ENCODE data around the gene PCAT6.
"Not testable (repeated sequence)": the region's sequence is repeated elsewhere in the genome, so short reads cannot be mapped to it uniquely, and the experiment has no call there.

PCAT6 gene

DNA sequence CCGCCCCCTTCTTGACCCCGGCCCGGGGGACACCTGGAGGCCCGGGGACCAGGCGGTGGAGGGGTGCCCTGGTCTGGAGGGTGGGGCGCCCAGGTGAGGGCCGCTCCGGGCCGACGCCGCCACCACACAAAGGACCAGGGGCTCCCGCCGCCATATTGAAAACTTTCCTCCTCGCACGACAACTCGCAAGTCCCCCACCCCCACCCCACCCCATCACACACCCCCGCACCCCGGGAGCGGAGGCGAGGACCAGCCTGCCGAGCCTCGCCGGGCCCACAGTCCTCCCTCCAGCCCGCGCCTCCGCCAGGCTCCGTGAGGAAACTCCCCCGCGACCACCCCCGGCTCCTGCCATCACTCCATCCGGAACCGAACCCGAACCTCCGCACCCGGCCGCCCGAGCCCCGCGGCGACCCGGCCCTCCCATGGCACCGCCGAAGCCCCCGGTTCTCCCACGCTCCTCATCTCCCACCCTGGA, 3.3 kb upstream of the PCAT6 start:
- peak; percentile 42 to 44 for DNase-seq (ENCODE audit: low read depth in 2 of 2)

DNA sequence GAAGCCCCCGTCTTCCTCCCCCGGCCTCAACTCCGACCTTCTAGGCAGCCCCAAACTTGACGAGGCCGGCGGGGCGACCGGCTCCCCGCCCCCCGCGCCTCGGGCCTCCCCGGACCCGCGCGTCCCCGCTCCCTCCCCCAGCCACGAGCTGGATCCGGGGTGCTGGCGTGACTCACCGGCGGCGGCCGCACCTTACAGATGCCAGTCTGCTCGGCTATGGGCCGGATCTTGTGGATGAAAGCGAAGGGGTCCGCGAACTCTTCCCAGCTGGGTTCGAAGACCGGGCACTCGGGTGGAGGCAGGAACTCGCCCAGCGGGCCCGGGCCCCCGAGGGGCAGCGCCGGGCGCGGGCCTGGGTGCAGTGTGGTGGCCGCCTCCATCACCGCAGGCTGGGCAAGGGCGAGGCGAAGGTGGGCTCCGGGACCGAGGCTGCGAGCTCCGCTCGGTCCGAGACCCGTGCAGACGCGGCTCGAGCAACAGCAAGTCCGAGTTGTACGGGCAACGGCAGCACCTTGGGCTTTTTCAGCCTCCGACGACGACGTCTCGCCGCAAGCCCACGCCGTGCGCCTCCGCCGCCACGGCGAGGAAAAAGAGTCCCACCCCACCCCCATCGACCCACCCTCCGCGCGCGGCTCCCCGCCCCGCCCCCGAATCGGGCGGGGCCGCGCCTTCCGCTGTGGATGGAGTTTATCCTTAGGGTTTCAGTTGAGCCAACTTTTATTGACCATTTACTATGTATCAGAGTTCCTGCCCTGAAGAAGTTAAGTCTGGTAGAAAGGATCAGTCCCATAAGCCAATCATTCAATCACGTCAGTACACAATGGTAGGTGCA, 2.6 kb upstream of the PCAT6 start, which contains the start of gene KDM5B:
Gene KDM5B, minus strand, starts transcription at position 496 of the 832 bp plus-strand sequence. Its CDS starts 116 bp downstream, at position 380.
- peak; percentile 51 to 55 for DNase-seq (ENCODE audit: low read depth in 2 of 2)

DNA sequence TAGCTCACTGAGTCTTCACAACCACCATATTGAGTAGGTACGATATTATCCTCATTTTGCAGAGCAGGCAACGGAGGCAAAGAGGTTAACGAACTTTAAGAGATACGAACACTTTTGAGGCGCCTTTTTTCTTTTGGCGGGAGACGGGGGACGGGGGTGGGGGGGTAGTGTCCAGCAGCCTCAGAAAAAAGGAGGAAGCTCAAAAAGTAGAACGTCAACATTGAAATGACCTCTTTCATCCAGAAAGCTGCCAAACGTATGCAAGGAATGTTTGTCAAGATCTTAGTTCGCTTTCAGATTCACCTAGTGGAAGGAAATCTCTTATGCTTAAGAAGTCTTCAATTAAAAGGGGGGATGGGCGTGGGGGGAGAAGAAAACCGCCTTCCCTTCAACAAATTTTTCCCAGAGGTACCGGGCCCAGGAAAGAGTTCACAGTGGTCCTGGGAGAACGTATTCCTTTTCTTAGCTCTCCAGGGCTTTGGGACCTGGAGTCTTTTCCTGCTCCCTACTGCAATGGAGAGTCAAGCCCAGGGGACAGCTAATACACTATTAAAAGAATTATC, 1.1 kb upstream of the PCAT6 start:
- no peak for DNase-seq (ENCODE audit: low read depth in 2 of 2)

DNA sequence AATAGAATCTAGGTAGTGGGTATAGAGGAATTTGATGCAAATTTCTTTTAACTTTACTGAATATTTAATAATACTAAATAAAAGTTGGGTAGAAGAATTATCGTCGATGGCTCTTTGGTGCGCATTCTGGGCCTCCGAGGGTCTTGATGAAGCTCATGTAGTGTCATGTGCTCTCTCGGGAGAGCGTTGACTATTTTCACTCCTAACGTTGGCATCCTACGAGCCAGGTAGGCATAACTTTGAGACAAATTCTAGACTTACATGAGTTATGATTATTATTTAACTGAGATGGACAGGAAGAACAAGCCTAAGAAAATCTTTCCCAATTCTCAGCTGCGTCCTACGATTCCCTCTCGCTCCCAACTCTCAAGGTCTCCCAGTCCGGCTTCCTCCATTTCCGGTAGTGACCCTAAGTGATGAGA, 550 bp upstream of the PCAT6 start:
- DNase-seq (ENCODE audit: low read depth in 2 of 2), result no peak

DNA sequence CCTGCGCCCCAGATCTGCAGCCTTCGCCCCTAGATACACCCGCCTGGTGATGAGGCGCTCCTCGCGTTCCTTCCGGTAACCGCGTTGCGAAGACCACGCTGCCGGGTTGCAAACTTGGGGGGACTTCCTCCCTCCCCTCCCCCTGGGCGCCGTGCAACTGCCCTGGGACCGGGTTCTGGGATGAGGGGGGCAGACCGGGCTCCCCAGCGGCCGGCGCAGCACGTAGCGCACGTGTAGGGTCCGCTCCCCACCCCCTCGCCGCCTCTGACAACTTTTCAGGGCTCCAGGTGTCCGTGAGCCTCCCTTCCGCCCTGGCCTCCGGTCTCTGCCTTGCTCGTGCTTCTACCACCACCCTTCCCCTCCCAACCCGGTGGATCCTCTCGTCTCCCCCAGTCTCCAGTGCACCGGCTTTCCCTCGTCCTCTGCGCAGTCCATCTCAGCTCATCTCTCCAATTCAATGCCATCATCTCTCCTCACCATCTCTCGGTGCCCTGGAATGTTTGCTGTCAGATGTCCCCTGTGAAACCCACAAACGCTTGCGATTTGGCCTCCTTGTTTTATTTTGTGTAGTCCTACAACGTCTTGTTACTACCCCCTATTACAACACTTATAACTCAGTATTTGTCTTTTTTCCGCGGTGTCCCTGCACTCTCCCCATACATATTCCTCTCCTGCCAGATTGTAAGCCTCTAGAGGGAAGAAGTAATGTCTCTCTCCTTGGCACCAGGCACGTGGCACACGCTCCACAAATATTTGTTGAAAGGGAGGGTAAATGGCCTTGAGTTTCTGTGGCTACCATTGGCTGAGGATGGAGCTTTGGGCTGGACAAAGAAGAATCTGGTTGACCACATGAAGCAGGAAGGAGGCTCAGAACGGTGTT, 782 bp downstream of the PCAT6 start:
- no peak for DNase-seq (ENCODE audit: low read depth in 2 of 2)

DNA sequence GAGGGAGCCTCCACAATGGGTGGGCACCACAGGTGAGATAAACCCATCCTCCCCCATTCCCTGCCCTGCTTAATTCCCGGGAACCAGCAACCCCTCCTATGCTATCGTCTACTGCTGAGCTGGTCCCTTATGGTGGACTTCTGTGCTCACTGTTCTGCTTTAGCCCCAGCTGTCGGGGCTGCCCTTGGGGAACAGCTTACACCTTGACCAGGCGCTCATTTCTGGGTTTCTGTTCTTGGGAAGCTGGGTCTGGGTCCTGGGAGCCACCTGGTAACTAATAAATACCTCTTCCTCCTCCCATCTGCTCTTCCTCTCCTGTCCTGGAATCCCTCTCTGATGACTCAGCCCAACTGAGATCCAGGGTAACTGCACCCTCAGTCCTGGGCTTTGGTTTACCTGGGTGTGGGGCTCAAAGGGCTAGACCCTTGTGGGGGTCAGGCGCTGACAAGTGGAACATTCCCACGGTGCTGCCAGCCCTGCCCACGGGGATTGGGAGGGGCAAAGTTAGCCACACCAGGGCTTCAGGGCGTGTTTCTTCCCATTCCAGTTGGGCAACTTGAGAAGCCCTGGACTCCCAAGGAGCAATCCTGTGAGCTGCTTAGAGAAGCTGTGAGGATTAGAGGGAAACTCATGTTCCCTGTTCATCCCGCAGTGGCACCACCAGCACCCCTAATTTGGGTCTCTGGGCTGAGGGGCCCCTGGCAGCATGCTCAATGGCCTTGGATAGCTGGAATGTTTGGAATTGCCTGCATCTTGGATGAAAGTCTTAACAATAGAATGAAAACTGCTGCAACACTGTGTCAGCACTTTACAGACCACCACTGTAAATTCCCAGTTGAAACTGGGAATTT, 1.6 kb downstream of the PCAT6 start:
- no peak for DNase-seq (ENCODE audit: low read depth in 2 of 2)

DNA sequence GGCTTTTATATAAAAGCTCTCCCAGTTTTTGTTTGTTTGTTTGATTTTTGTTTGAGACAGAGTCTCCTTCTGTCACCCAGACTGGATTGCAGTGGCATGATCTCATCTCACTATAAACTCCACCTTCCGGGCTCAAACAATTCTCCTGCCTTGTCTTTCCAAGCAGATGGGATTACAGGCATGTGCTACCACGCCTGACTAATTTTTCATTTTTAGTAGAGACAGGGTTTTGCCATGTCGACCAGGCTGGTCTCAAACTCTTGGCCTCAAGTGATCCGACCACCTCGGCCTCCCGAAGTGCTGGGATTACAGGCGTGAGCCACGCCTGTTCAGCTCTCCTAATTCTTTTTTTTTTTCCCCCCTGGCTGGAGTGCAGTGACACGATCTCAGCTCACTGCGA, 4.4 kb downstream of the PCAT6 start:
- DNase-seq (ENCODE audit: low read depth in 2 of 2), result no peak

DNA sequence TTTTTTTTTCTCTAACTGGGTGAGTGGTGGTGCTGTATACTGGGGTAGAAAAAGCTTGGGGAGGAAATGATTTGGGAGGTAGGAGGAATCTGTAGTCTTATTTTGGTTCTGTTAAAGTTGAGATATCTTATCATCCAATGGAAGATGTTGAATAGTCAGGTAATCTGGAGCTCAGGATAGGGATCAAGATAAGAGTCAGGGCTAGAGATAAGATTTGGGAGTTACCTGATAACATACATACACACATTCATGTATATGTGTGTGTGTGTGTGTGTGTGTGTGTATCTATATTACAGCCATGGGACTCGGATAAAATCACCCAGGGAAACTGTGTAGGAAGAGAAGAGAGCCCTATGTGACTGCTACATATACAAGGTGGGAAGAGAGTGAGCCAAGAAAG, 8.1 kb downstream of the PCAT6 start:
- no peak for DNase-seq (ENCODE audit: low read depth in 2 of 2)

DNA sequence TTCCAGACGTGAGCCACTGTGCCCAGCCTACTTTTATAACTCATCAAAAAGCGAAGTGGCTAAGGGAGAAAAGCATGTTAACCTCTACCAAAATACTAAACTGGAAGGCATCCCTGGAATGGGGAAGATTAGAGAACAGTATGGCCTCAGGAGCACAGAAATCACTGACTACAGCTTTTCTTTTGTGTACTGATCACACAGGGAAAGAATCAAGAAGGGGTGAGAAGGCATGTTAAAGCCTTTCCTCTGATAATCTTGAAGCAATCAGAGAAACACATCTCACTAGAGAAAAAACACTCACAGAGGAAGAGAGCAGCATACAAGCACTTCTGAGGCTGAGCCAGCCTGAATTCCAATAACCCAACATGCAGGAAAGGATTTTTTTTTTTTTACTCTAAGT, 10.7 kb downstream of the PCAT6 start:
- no peak for DNase-seq (ENCODE audit: low read depth in 2 of 2)

DNA sequence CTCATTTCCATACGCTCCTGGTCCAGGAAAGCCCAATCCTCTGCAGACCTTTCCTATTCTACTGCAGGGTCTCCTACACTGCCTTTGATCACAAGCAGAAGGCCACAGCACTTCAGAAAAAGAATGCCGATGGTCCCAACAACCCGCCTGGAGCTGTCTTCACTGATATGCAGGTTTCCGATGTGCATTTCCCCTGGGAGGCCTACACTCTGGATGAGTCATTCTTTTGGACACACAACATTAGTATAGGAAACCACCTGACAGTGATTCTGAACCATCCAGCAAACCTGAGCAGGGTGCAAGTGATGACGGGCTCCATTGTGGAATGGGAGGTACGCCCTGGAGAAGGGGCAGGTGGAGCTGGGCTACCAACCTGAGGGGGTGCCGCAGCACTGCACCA, 15.0 kb downstream of the PCAT6 start:
- no peak for DNase-seq (ENCODE audit: low read depth in 2 of 2)

DNA sequence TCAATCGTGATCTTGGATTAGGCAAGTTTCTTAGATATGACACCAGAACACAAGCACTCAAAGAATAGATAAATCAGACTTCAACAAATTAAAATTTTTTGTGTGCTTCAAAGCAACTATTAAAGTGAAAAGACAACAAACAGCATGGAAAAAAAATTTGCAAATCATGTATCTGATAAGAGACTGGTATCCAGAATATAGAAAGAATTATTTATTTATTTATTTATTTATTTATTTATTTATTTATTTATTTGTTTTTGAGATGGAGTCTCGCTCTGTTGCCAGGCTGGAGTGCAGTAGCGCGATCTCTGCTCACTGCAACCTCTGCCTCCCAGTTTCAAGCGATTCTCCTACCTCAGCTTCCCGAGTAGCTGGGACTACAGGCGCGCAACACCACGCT, 18.5 kb downstream of the PCAT6 start:
- DNase-seq (ENCODE audit: low read depth in 2 of 2), result not testable (repeated sequence)

DNA sequence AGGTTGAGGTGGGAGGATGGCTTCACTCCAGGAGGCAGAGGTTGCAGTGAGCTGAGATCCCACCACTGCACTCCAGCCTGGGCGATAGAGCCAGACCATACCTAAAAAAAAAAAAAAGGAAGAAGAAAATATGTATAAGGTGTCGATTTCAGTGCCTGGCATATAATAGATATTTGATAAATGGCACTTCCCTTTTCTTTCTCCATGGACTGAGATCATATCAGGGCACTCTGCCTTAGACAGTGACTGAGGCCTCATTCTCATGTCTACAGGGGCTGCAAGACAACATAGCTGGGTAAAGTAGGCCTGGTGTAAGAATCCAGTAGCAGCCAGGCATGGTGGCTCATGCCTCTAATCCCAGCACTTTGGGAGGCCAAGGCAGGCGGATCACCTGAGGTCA, 21.2 kb downstream of the PCAT6 start:
- DNase-seq (ENCODE audit: low read depth in 2 of 2), result no peak

DNA sequence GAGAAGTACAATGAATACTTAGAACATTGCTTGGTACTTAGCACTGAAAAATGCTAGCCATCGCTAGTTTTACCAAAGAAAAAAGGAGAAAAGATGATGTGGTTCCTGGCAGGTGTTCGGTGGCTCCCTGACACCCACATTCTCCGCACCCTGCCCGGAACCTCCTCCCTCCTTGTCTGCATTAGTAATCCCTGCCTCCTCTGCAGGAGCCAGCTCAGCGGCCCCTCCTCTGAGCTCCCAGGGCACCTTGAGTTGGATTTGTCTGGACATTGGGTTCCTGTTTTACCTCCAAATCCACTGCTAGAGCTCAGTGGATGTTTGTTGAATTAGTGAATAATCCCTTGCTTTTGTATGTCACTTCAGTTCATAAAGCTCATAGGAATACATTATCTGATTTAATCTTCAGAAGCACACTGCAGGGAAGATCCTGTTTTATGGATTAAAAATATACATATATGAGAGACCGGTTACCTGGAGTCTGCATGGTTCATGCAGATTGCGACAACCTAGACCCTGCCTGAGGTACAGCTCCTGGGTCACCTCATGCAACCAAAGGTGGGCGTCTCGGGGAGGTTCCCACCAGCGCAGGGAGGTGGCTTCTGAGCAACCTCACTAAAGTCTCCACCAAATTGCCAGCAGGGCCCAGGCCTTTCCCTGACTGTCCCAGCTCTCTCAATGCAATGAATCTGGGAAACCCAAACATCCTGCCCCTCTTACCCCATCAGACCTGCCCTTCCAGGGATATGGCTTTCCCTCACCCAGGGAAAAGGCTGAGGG, 24.2 kb downstream of the PCAT6 start:
- DNase-seq (ENCODE audit: low read depth in 2 of 2), result no peak

DNA sequence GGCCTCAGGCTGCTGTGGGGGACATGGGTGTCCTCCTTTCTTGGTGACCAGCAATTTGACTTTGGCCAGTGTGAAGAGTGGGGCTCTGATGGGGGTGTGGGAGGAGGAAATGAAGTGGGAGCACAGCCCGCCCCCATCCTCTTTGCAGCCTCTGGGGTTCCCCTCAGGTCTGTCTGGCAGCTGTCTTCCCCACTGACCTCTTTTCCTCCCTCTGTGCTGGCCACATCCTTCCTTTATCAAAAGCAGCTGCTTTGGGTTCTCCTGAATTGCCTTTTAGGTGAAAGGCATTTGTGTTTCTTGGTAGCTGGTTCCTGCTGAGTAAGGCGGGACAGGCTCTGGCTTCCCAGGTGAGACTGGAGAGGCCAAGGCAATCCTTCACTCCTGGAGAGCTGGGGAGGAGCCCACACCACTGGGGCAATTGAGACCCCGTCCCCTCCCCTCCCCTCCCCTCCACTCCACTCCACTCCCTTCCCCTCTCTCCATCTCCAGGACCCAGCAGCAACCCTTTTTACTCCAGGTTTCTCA, 24.9 kb downstream of the PCAT6 start:
- DNase-seq (ENCODE audit: low read depth in 2 of 2), result peak in 1 of 2 donors; percentile 4

DNA sequence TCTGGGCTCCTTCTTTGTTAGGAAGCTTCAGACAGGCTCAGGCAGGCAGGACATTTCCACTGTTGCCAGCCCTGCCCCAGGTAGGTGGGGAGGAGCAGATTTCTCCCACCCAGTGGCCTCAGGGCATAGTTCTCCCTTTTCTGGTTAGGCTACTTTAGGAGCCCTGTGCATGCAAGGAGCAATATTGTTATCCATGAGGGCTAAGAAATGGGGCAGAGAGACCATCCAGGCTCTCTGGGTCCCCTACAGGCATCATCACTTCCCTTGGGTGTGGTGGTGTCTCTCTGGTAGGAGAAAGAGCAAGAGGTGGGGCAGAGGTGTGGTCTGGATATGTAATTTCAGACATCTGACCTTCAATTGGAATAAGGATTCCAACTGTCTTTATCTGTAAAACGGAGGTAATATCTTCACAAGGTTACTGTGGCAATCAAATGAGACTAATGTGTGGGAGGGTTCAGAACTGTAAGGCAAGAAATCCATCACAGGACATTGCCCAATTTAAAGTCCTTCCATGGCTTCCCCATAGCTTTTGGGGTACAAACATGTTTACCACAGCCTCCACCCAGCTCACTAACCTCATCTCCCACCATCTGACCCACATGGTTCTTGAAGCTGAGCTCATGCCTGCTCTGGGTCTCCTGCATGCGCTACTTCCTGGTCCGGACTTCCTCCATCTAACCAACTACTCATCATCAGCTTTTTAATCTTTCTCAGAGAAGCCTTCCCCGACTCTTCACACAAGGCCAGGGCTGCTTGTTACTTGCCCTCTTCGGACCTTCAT, 26.1 kb downstream of the PCAT6 start:
- no peak for DNase-seq (ENCODE audit: low read depth in 2 of 2)

DNA sequence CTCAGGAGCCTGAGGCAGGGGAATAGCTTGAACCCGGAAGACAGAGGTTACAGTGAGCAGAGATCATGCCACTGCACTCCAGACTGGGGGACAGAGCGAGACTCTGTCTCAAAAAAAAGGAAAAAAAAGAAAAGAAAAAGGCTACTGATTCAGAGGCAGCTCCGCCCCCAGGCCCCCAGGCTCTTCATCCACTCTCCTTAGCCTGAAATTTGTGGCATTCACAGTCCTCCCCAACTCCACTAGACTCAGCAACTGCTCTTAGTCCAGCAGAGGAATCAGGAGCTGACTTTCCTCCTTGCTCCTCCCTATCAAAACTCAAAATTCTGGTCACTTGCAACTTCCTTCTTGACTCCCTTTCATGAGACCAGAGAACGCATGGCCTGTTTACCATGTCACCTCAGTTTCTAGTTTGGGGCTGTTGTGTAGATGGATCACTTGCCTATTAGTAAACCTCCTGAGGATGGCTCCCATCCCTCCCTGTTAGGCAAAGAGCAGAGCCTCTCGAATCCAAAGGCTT, 27.1 kb downstream of the PCAT6 start:
- DNase-seq (ENCODE audit: low read depth in 2 of 2), result no peak

DNA sequence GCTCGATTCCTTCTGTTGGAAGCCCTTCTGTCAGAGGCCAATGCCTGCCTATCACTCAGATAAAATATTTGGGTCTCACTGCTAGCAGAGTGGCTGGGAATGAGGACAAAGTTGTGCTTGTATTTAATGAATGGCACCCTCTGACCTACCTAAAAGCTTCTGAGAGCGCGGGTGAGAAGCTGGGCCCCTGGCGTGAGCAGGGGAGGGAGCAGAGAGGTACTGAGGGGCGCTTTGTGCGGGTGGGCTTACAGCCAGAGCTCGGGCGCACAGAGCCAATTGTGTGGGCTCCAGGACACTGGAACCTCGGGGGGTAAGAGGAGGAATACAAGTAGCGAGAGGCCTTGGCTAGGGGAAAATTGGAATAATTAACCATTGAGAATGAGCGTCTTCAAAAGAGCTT, 32.3 kb downstream of the PCAT6 start:
- DNase-seq (ENCODE audit: low read depth in 2 of 2), result no peak

DNA sequence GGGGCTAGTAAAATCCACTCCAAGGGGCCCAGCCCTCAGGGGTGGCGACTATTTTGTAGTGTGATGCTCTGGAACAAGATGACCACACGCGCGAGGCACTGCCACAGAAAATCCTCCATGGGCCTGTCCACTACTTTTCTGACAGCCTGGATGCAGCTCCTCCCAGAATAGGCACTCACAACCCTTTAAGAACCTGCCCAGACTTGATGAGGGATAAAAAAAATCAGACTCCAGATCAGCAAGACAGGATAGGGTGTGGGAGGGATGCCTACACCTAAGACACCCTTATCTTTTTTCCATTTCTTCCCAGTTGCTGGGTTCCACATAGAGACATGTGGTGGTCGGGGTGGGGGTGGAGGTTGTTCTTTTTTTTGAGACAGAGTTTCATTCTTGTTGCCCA, 33.5 kb downstream of the PCAT6 start:
- no peak for DNase-seq (ENCODE audit: low read depth in 2 of 2)

DNA sequence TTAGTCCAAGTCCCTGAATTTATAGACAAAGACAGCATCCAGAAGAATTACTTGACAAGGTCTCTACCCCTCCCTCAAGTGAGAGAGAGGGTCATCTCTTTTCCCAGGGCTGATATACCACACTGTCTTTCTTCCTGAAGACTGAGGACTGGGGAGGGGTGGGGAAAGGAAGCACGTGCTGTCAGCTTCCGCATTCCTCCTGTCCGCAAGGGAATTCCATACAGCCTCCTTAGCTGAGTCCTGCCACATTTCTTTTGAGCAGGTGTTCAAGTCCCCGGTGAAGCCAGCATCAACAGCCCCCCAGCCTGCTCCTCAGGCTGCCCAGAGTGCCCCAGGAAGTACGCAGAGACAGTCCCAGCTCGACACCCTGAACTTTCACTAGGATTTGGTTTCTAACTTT, 34.2 kb downstream of the PCAT6 start:
- no peak for DNase-seq (ENCODE audit: low read depth in 2 of 2)
